ENCODE data around the gene CTNNA3. TPM values are rescaled to one million over a fixed set of nuclear protein-coding genes. Genes with fewer than 3 reads are reported as not detected.

Gene CTNNA3
- total and polyA plus RNA-seq, 2 donors (not counting 1 experiment from before 2014, with no cell fraction given), result not detected

DNA sequence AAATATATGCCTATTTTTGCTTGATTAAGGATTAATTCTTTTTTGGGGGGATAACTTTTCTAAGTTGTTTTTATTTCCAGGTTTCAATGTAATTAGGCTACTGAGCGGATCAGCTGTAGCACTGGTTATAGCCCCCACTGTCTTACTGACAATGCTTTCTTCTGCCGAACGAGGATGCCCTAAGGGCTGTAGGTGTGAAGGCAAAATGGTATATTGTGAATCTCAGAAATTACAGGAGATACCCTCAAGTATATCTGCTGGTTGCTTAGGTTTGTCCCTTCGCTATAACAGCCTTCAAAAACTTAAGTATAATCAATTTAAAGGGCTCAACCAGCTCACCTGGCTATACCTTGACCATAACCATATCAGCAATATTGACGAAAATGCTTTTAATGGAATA is 769.2 kb downstream of the CTNNA3 start:
- peaks cover 5% of the 10 kb centered on the region for H3K27me3 ChIP-seq (ENCODE audit: control insufficient read depth, insufficient read depth, low read length)
- no peaks in the 10 kb centered on the region for H3K79me2 ChIP-seq (ENCODE audit: control insufficient read depth, insufficient read depth, low read length)
- H4K20me1 ChIP-seq (ENCODE audit: control insufficient read depth, extremely low read depth, insufficient read depth, low read length), result no peaks in the 10 kb centered on the region
- H3K4me3 ChIP-seq (replicated peaks in 1 of 4; ENCODE audit: control extremely low read depth in 1 of 4, insufficient read depth in 1 of 4, low read depth in 3 of 4, low read length in 4 of 4), result no peak overlapping the region
- H3K36me3 ChIP-seq (ENCODE audit: control insufficient read depth, insufficient read depth, low read length), result no peaks in the 10 kb centered on the region
- no peaks in the 10 kb centered on the region for H3K9me3 ChIP-seq (ENCODE audit: control insufficient read depth, insufficient read depth, low read depth, low read length)
- H3K9ac ChIP-seq (ENCODE audit: insufficient read depth, low read length), result no peak overlapping the region
- H3K27ac ChIP-seq (ENCODE audit: insufficient read depth, low read length), result no peak overlapping the region
- TF ChIP-seq EZH2 (IDR thresholded peaks at IDR 0.05; ENCODE audit: low read length, missing control alignments), result no peak
- TF ChIP-seq, protein P1, sequence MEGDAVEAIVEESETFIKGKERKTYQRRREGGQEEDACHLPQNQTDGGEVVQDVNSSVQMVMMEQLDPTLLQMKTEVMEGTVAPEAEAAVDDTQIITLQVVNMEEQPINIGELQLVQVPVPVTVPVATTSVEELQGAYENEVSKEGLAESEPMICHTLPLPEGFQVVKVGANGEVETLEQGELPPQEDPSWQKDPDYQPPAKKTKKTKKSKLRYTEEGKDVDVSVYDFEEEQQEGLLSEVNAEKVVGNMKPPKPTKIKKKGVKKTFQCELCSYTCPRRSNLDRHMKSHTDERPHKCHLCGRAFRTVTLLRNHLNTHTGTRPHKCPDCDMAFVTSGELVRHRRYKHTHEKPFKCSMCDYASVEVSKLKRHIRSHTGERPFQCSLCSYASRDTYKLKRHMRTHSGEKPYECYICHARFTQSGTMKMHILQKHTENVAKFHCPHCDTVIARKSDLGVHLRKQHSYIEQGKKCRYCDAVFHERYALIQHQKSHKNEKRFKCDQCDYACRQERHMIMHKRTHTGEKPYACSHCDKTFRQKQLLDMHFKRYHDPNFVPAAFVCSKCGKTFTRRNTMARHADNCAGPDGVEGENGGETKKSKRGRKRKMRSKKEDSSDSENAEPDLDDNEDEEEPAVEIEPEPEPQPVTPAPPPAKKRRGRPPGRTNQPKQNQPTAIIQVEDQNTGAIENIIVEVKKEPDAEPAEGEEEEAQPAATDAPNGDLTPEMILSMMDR (conservative IDR thresholded peaks at IDR 0.05 in 1 of 2, IDR thresholded peaks at IDR 0.05 in 1 of 2; ENCODE audit: low read depth in 1 of 2, low read length in 2 of 2), result no peak
- no peak overlapping the region for H3K4me2 ChIP-seq (ENCODE audit: extremely low read depth, insufficient read depth, low read length)
- DNase-seq (ENCODE audit: low read depth in 2 of 2), result no peak
- no peak overlapping the region for H2AFZ ChIP-seq (ENCODE audit: low read length)
- H3K4me1 ChIP-seq (ENCODE audit: control insufficient read depth, extremely low read depth, insufficient read depth, low read length), result no peaks in the 10 kb centered on the region

DNA sequence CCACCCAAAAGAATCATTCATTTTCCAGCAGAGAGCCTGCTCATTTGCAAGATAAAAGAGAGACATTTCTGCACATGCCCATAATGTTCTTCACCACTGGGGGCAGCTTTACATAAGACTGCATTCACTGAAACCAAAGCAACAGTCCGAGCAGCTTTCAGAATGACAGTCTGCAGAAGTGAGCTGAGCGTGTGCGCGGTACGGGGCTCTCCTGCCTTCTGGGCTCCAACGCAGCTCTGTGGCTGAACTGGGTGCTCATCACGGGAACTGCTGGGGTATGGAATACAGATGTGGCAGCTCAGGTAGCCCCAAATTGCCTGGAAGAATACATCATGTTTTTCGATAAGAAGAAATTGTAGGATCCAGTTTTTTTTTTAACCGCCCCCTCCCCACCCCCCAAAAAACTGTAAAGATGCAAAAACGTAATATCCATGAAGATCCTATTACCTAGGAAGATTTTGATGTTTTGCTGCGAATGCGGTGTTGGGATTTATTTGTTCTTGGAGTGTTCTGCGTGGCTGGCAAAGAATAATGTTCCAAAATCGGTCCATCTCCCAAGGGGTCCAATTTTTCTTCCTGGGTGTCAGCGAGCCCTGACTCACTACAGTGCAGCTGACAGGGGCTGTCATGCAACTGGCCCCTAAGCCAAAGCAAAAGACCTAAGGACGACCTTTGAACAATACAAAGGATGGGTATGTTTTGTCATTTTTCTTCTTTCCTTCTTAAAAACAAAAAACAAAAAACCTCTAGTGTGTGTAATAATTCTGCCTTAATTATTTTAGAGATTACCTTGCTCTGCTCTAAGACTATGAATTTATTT is 769.9 kb downstream of the CTNNA3 start, which contains the start of gene LRRTM3:
TSS of gene LRRTM3 (plus strand) at position 141 of the 820 bp plus-strand sequence.
- no peak within 1 kb of the TSS for H3K27ac ChIP-seq (ENCODE audit: insufficient read depth, low read length)
- H3K4me1 ChIP-seq (ENCODE audit: control insufficient read depth, extremely low read depth, insufficient read depth, low read length), result no peaks in the 10 kb centered on the region
- no peaks in the 10 kb centered on the region for H3K79me2 ChIP-seq (ENCODE audit: control insufficient read depth, insufficient read depth, low read length)
- no peaks in the 10 kb centered on the region for H4K20me1 ChIP-seq (ENCODE audit: control insufficient read depth, extremely low read depth, insufficient read depth, low read length)
- no peak within 1 kb of the TSS for H2AFZ ChIP-seq (ENCODE audit: low read length)
- no peak within 1 kb of the TSS for H3K9ac ChIP-seq (ENCODE audit: insufficient read depth, low read length)
- TF ChIP-seq, protein P1 (conservative IDR thresholded peaks at IDR 0.05 in 1 of 2, IDR thresholded peaks at IDR 0.05 in 1 of 2; ENCODE audit: low read depth in 1 of 2, low read length in 2 of 2), result peak; percentile 74 to 90
- TF ChIP-seq EZH2 (IDR thresholded peaks at IDR 0.05; ENCODE audit: low read length, missing control alignments), result no peak
- peak within 1 kb of the TSS in 1 of 4 experiments; percentile 37 for H3K4me3 ChIP-seq (replicated peaks in 1 of 4; ENCODE audit: control extremely low read depth in 1 of 4, insufficient read depth in 1 of 4, low read depth in 3 of 4, low read length in 4 of 4)
- H3K27me3 ChIP-seq (ENCODE audit: control insufficient read depth, insufficient read depth, low read length), result peaks cover 5% of the 10 kb centered on the region
- H3K4me2 ChIP-seq (ENCODE audit: extremely low read depth, insufficient read depth, low read length), result peak within 1 kb of the TSS; percentile 32
- no peaks in the 10 kb centered on the region for H3K36me3 ChIP-seq (ENCODE audit: control insufficient read depth, insufficient read depth, low read length)
- DNase-seq (ENCODE audit: low read depth in 2 of 2), result peak; percentile 74 to 87
- H3K9me3 ChIP-seq (ENCODE audit: control insufficient read depth, insufficient read depth, low read depth, low read length), result no peaks in the 10 kb centered on the region

DNA sequence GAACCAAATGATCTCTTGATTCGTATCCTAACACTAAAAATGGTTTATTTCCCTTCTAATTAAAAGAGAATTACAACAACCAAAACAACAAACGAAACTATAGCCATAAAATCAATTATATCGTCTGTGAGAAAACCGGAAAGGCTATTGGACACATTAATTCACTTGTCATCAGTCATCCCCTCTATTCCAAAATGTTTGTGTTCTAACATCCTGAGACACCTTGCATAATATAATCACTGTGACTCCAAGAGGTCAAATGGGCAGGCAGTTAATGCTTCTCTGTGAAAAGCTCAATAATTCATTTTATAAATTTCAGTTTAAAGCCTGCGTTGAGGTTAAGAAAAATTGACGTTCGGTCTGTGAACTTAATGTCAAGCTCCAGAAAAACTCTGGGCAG is 770.6 kb downstream of the CTNNA3 start:
- no peak overlapping the region for H3K9ac ChIP-seq (ENCODE audit: insufficient read depth, low read length)
- no peaks in the 10 kb centered on the region for H3K79me2 ChIP-seq (ENCODE audit: control insufficient read depth, insufficient read depth, low read length)
- H3K27ac ChIP-seq (ENCODE audit: insufficient read depth, low read length), result no peak overlapping the region
- H3K27me3 ChIP-seq (ENCODE audit: control insufficient read depth, insufficient read depth, low read length), result peaks cover 5% of the 10 kb centered on the region
- no peak overlapping the region for H3K4me2 ChIP-seq (ENCODE audit: extremely low read depth, insufficient read depth, low read length)
- H3K4me1 ChIP-seq (ENCODE audit: control insufficient read depth, extremely low read depth, insufficient read depth, low read length), result no peaks in the 10 kb centered on the region
- no peak overlapping the region for H3K4me3 ChIP-seq (replicated peaks in 1 of 4; ENCODE audit: control extremely low read depth in 1 of 4, insufficient read depth in 1 of 4, low read depth in 3 of 4, low read length in 4 of 4)
- H3K9me3 ChIP-seq (ENCODE audit: control insufficient read depth, insufficient read depth, low read depth, low read length), result no peaks in the 10 kb centered on the region
- no peak overlapping the region for H2AFZ ChIP-seq (ENCODE audit: low read length)
- no peaks in the 10 kb centered on the region for H3K36me3 ChIP-seq (ENCODE audit: control insufficient read depth, insufficient read depth, low read length)
- TF ChIP-seq, protein P1 (conservative IDR thresholded peaks at IDR 0.05 in 1 of 2, IDR thresholded peaks at IDR 0.05 in 1 of 2; ENCODE audit: low read depth in 1 of 2, low read length in 2 of 2), result no peak
- no peak for TF ChIP-seq EZH2 (IDR thresholded peaks at IDR 0.05; ENCODE audit: low read length, missing control alignments)
- no peaks in the 10 kb centered on the region for H4K20me1 ChIP-seq (ENCODE audit: control insufficient read depth, extremely low read depth, insufficient read depth, low read length)
- DNase-seq (ENCODE audit: low read depth in 2 of 2), result no peak
